ENCODE results near the gene PDE5A. TPM values are rescaled to one million over a fixed set of nuclear protein-coding genes. Genes with fewer than 3 reads are reported as not detected.
"Not testable (repeated sequence)": the region's sequence is repeated elsewhere in the genome, so short reads cannot be mapped to it uniquely, and the experiment has no call there.

Gene PDE5A
- total RNA-seq, 1 experiment from 2014 or later, result 0.75 TPM

GRCh38 chr4:119493419-119493818, 135.2 kb downstream of the PDE5A start:
- in situ Hi-C loops (cut with HindIII; ENCODE audit: low sequenced_read_pairs), result no loop called here
- peak; percentile 23 for DNase-seq (ENCODE audit: low spot score)

DNA sequence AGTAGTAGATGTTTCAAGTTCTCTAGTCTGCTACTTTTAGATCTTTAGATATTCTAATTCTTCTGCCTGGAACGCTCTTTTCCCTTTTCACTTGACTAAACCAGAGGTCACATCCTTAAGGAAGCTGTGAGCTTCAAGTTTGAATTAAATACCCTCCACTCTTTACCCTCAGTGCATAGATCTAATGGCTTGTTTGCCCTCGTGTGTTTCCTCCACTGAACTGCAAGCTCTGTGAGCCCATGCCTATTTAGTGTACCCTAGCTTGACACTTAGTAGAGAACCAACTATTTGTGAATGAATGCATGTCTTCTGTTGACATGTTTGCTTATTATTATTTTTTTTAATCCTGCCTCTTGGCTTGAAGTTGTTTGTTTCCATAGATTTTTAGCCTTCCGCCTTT, 138.3 kb downstream of the PDE5A start:
- in situ Hi-C loops (cut with HindIII; ENCODE audit: low sequenced_read_pairs), result no loop called here
- DNase-seq (ENCODE audit: low spot score), result no peak

- in situ Hi-C loops (cut with HindIII; ENCODE audit: low sequenced_read_pairs), result no loop called here
- DNase-seq (ENCODE audit: low spot score), result no peak
Observed at GRCh38 chr4:119489305-119489704, 139.3 kb downstream of the PDE5A start.

DNA sequence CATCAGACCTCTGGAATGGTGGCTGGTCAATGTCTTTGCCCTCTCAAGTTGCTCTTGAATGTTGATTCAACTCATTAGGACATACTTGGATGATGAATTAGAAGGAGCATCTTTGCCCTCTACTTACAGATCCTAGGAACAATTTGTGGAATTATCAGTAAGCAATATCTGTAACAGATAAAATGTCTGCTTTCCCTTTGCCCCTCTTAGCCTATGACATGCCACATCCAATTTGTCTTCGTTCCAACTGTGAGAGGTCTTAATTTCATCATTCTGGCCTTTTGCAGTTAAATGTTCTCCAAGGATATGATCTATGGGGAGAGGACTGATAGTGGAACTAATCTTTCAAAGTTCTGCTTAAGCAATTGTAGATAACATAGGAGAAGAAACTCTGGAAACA, 148.3 kb downstream of the PDE5A start:
- DNase-seq (ENCODE audit: low spot score), result no peak
- in situ Hi-C loops (cut with HindIII; ENCODE audit: low sequenced_read_pairs), result no loop called here

DNA sequence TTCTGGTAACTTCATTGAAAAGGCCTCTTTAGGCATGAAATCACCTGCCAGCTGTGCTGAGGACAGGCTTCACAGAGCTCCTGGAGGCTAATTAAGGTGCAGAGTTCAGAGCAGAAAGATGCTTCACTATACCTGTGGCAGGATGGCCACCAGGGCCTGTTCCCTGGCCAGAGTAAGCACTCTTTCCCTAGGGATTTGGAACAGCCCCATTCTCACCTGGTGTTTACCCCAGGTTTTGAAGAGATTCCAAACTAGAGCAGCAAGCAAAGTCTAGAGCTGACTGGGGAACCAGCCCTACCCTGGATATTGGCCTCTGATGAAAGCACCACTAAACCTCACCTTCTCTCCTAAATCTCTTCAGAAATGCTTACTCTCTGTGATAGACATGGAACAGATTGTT, 148.8 kb downstream of the PDE5A start:
- in situ Hi-C loops (cut with HindIII; ENCODE audit: low sequenced_read_pairs), result no loop called here
- DNase-seq (ENCODE audit: low spot score), result no peak

DNA sequence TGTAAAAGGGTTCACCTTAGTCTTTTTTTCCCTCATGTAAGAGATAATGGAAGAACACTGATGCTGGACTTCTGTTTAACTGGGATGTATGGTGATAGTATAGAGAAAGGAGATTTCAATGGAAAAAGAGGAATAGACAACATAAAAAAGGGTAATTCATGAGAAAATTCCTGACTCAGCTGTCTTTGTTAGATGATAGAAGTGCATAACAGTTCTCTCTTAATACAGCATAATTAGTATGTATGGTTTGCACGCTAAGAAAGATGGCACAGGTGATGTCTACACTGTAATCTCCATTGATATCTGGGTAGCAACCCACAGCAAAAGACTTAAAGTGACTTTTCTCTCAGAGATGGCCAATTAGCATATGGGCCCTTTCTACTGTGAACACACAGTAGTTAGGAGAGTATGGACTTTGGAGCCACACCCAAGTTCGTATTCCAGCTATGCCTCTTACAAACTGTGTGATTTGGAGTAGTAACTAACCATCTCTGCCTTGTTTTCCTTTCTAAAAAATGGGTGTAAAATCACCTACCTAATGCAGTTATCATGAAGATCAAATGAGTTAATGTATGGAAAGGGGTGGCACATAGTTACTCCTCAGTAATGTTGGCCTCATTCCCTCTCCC, 149.3 kb downstream of the PDE5A start:
- in situ Hi-C loops (cut with HindIII; ENCODE audit: low sequenced_read_pairs), result no loop called here
- DNase-seq (ENCODE audit: low spot score), result no peak

GRCh38 chr4:119478446-119479179, 150.0 kb downstream of the PDE5A start:
- DNase-seq (ENCODE audit: low spot score), result no peak

GRCh38 chr4:119477412-119478053, 151.1 kb downstream of the PDE5A start:
- in situ Hi-C loops (cut with HindIII; ENCODE audit: low sequenced_read_pairs), result no loop called here
- no peak for DNase-seq (ENCODE audit: low spot score)

More at GRCh38 chr4:119478446-119479179, 150.0 kb downstream of the PDE5A start:
- in situ Hi-C loops (cut with HindIII; ENCODE audit: low sequenced_read_pairs), result no loop called here

DNA sequence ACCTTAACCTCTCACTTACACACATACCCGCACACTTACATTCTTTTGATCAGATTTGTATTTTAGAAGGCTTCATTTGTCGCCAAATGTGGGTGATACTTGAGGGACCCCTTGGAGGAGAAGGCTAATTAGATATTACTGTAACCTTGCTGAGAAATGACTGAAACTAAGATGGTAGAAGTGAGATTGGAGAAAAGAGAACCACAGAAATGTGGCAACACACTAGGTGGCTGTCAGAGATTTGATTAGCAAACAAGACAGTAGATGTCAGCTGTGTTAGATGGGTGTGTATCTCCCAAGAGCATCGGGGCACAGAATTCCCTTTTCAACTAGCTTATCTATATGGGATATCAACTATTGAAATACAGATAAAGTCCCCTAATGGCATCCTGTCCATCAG, 157.3 kb downstream of the PDE5A start:
- DNase-seq (ENCODE audit: low spot score), result no peak
- in situ Hi-C loops (cut with HindIII; ENCODE audit: low sequenced_read_pairs), result no loop called here

- DNase-seq (ENCODE audit: low spot score); in situ Hi-C loops (cut with HindIII; ENCODE audit: low sequenced_read_pairs): not testable (repeated sequence)
Observed at GRCh38 chr4:119470737-119471063, 157.9 kb downstream of the PDE5A start.

DNA sequence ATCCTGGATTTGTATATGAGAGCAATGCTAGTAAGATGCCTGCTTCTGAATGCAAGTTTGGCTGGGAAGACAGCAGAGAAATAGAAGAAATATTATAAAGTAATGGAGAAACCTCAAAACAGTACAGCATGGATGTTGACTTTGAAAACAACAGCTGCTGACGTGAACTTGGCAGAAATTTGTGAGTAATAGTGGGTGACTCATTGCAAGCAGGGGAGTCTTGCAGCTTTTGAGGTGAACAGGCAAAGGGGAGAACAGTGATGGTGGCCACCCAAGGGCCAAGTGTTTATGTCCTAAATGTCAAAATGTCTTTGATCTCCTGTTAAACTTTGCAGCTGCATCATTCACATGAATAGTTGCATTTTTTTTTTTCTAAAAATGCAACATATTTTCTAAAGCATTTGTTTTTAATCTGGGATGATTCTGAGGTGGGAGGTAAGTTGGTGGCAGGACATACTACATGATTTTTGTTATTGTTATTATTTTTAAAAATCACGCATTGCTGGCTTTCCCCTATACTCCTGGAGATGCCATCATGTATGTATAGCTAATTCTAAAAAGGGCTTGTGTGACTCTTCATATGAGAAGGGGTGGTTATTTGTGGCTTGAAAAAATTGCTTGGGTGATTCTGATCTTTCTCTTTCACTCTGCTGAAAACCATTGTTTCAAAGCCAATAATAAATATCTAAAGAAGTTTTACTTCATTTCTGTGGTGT, 158.4 kb downstream of the PDE5A start:
- in situ Hi-C loops (cut with HindIII; ENCODE audit: low sequenced_read_pairs); DNase-seq (ENCODE audit: low spot score): not testable (repeated sequence)

DNA sequence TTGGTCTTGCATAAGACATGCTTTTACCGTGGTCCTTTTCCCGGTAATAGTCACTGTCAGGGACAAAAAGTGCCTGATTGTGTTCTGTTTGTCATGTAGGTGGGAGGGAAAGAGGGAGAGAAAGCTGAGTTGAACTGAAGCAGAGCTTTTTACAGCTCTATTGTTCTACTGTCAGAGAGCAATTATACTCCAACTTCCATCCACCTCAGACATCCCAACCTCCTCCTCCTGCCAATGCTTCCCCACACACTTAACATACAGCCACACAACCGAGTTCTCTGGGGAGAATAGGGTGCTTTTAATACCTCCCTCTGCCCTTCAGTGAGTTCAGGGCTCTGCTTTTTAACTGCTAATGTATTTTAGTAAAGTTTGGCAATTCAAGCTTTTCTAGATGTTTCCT, 159.6 kb downstream of the PDE5A start:
- in situ Hi-C loops (cut with HindIII; ENCODE audit: low sequenced_read_pairs), result not testable (repeated sequence)

DNA sequence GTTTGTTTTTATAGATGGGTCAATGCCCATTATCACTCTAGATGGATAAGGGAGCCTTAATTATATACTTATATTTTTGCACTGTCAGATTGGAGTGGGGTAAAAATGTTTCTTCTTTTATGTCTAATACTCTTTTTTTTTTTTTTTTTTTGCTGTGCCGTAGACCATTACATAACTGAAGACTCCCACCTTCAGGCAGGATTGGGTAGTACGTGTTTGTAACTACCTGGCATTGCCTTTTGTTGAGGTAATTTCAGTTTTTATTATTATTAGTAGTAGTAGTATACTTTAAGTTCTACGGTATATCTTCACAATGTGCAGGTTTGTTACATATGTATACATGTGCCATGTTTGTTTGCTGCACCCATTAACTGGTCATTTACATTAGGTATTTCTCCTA, 165.9 kb downstream of the PDE5A start:
- in situ Hi-C loops (cut with HindIII; ENCODE audit: low sequenced_read_pairs), result not testable (repeated sequence)

More for the DNA sequence above, 159.6 kb downstream of the PDE5A start:
- DNase-seq (ENCODE audit: low spot score), result not testable (repeated sequence)

DNA sequence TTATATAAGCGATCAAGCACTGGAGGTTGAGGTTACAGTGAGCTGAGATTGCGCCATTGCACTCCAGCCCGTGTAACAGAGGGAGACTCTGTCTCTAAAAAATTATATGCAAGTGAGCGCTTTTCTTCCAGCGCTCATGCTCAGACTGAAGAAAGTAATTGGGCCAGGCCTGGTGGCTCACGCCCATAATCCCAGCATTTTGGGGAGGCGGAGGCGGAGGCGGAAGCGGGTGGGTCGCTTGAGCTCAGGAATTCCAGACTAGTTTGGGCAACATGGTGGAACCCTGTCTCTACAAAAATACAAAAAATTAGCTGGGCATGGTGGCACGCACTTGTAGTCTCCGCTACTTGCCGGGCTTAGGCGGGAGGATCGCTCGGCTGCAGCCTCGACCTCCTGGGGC, 172.9 kb downstream of the PDE5A start:
- in situ Hi-C loops (cut with HindIII; ENCODE audit: low sequenced_read_pairs), result not testable (repeated sequence)
- DNase-seq (ENCODE audit: low spot score), result peak; percentile 55

More for the DNA sequence above, 165.9 kb downstream of the PDE5A start:
- not testable (repeated sequence) for DNase-seq (ENCODE audit: low spot score)

DNA sequence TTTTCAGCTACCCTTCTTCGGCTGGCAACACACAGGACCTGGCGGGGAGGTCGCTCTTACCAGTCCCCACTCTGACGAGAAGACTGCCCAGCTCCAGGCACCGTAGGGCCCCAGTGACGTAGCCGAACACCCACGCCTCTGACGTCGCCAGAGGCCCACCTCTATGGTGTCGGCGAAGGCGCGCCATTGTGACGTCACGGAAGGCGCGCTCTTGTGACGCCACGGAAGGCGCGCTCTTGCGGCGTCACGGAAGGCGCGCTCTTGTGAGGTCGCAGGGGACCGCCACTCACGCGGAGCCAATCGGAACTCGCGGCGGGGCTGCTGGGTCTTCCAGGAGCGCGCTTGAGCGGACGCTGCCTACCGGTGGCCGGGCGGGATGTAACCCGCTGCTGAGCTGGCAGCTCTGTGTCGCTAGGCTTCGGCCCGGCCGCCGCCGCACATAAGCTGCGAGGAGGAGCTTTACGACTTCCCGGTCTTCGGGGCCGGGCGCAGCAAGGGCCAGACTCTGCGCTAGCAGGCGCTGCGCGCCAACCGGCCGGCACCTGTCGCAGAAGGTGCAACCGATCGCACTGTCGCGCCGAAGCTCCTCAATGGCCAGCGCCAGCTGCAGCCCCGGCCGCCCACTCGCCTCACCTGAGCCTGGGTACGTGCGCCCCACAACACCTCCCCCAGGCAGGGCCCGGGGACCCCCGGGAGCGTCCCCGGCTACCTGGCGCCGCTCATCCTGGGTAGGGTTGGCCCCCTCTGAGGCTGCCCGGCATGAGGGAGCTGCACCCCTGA, 173.9 kb downstream of the PDE5A start:
- in situ Hi-C loops (cut with HindIII; ENCODE audit: low sequenced_read_pairs), result not testable (repeated sequence)
- peak; percentile 95 for DNase-seq (ENCODE audit: low spot score)

DNA sequence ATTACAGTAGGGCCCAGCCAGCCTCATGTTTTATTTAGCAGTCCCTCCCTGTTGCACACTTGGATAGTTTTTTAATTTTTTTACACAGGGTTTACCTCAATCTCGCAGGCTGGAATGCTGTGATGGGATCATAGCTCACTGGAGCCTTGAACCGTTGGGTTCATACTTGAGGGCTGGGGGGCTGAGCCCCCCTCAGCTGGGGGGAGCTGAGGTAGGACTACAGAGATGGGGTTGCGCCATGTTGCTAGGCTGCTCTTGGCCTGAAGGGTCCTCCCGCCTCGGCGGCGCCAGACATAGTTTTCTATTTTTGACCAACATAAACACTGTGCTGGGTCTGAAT, 174.5 kb downstream of the PDE5A start:
- in situ Hi-C loops (cut with HindIII; ENCODE audit: low sequenced_read_pairs); DNase-seq (ENCODE audit: low spot score): not testable (repeated sequence)

GRCh38 chr4:119453286-119453685, 175.3 kb downstream of the PDE5A start:
- in situ Hi-C loops (cut with HindIII; ENCODE audit: low sequenced_read_pairs), result not testable (repeated sequence)

DNA sequence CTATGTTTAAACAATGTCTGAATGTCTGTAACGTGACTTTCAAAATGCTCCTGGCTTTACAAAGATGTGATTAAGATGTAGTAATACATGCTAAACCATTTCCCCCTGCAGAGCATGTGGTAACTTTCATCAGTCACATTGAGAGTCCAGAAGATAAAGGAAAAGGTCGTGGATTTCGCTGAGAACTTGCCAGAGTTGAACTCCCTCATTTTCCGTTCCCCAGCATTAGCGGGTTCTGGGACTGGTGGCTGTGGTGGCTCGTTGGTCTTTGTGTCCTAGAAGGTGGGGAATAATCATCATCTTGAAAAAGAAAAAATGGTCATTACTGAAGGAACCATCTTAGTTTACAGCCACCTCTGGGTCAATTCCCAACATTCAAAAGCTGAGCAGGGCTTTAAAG, 178.8 kb downstream of the PDE5A start:
- in situ Hi-C loops (cut with HindIII; ENCODE audit: low sequenced_read_pairs); DNase-seq (ENCODE audit: low spot score): not testable (repeated sequence)

More at GRCh38 chr4:119453286-119453685, 175.3 kb downstream of the PDE5A start:
- DNase-seq (ENCODE audit: low spot score), result not testable (repeated sequence)
